Panc1 (cell line): ENCODE results near the gene CPT2. TPM values are rescaled to one million over a fixed set of nuclear protein-coding genes. Genes with fewer than 3 reads are reported as not detected.

Experiments
- ATAC-seq: fragments of 200-7000 bp; cut with Tn5 transposase; 2 replicates; pipeline ENCODE4 v1.9.1; 2020; ENCODE audit warnings: mild to moderate bottlenecking, moderate library complexity
- BruUV-seq: library from RNA; stranded (reverse); fragments of 400-500 nt; replicated peaks from 2 replicates; lab custom pipeline; 2021; lab: Mats Ljungman, UMichigan
- CTCF ChIA-PET: fragments of 300-600 bp; sonication (Branson Sonifier 250); formaldehyde crosslinking; loops from one replicate; lab custom pipeline; 2022; ENCODE audit warnings: antibody characterized with exemption; lab: Charles Lee
- POLR2A ChIA-PET: fragments of 300-600 bp; sonication (Branson Sonifier 250); formaldehyde crosslinking; loops from one replicate; lab custom pipeline; 2022; ENCODE audit warnings: antibody characterized with exemption; lab: Charles Lee
- DNase-seq: peaks from one replicate; pipeline ENCODE4 v3.0.0-alpha.2; 2010; ENCODE audit warnings: low read depth, low spot score
- H3K27ac ChIP-seq: 2 replicates; pipeline ENCODE4 v1.5.1; 2011; ENCODE audit warnings: mild to moderate bottlenecking, low read length, inconsistent platforms
- H3K27me3 ChIP-seq: fragments of 200-500 bp; sonication (Bioruptor generic); 2 replicates; pipeline ENCODE4 v1.6.0; 2014; ENCODE audit warnings: low read length, inconsistent platforms; ENCODE audit not compliant: control insufficient read depth, insufficient read depth
- H3K36me3 ChIP-seq: fragments of 200-500 bp; sonication (Bioruptor generic); 2 replicates; pipeline ENCODE4 v1.5.1; 2014; ENCODE audit warnings: inconsistent platforms, mild to moderate bottlenecking, low read length, moderate library complexity; ENCODE audit not compliant: control insufficient read depth, insufficient read depth
- H3K4me1 ChIP-seq: 2 replicates; pipeline ENCODE4 v1.5.1; 2011; ENCODE audit warnings: inconsistent platforms, mild to moderate bottlenecking, low read length, moderate library complexity; ENCODE audit not compliant: control insufficient read depth, insufficient read depth
- H3K4me3 ChIP-seq, 2 experiments: 2 replicates each; pipeline ENCODE4 v1.5.1; 2011 to 2012; ENCODE audit warnings: low read depth in 2 of 2, low read length in 2 of 2, mild to moderate bottlenecking in 2 of 2, inconsistent platforms in 1 of 2, moderate library complexity in 1 of 2
- H3K9me3 ChIP-seq: fragments of 200-500 bp; sonication (Bioruptor generic); 2 replicates; pipeline ENCODE4 v1.5.1; 2014; ENCODE audit warnings: low read depth, mild to moderate bottlenecking, inconsistent platforms, low read length, moderate library complexity; ENCODE audit not compliant: control insufficient read depth, insufficient read depth
- CTCF ChIP-seq: fragments of 450-650 bp; IDR thresholded peaks from 2 replicates; pipeline ENCODE4 v1.5.1; 2017; ENCODE audit warnings: mild to moderate bottlenecking
- POLR2AphosphoS5 ChIP-seq: IDR thresholded peaks from 2 replicates; pipeline ENCODE4 v1.6.1; 2012; ENCODE audit warnings: mild to moderate bottlenecking, low read depth, low read length, moderate library complexity
- REST ChIP-seq, 2 experiments: IDR thresholded peaks; 2 replicates each; pipeline ENCODE4 v1.6.1; 2011 to 2012; ENCODE audit warnings: low read depth in 2 of 2, control low read depth in 1 of 2, low read length in 1 of 2, mild to moderate bottlenecking in 1 of 2, moderate library complexity in 1 of 2; ENCODE audit not compliant: insufficient read depth in 1 of 2
- SIN3A ChIP-seq: IDR thresholded peaks from 2 replicates; pipeline ENCODE4 v1.6.1; 2012; ENCODE audit warnings: low read depth, mild to moderate bottlenecking, low read length, moderate library complexity, borderline replicate concordance; ENCODE audit not compliant: insufficient read depth
- TCF7L2 ChIP-seq: IDR thresholded peaks from 2 replicates; pipeline ENCODE4 v1.6.1; 2011; ENCODE audit warnings: mild to moderate bottlenecking, low read depth, low read length, inconsistent platforms
- in situ Hi-C: cut with HindIII; loops from 2 replicates; pipeline ENCODE4 v1.10.0; 2016; ENCODE audit warnings: low sequenced_read_pairs, low pct_unique_long_range_greater_than_20kb
- intact Hi-C: fragments of 100-400 bp; cut with micrococcal nuclease; formaldehyde crosslinking; loops from one replicate; pipeline ENCODE4 v1.10.0; 2022; ENCODE audit not compliant: unreplicated experiment
- total RNA-seq: library from RNA; stranded (reverse); gene quantifications from one replicate; pipeline ENCODE4 v1.2.1, GENCODE V29; 2021; ENCODE audit not compliant: unreplicated experiment

Gene CPT2
- total RNA-seq, 1 experiment from 2014 or later, result 18.9 TPM

- intact Hi-C loops, result loop anchor here (10.0 kb wide), 2 partner anchors 132 to 252 kb away; partner anchors contain the start of genes ECHDC2 and SCP2
- BruUV-seq, result no TSS peak
- ChIA-PET POLR2A (no interaction called here), CTCF (interaction anchor here (0.9 kb wide), 1 partner anchor 9 kb away, joined by 5 read pairs; no protein-coding TSS in a partner anchor)
- TF ChIP-seq TCF7L2 (0 out of 2 replicates have a peak, but pooled peaks have one; percentile 43), CTCF (peak; percentile 82), REST (IDR thresholded peaks at IDR 0.05; ENCODE audit: insufficient read depth in 1 of 2, low read depth in 2 of 2, low read length in 1 of 2) (no peak), POLR2AphosphoS5 (no peak)
- in situ Hi-C loops, result no loop called here
- DNase-seq (no peak), ATAC-seq (peak; percentile 86)
- Histone ChIP-seq H3K27me3 (no peaks in the 10 kb centered on the region), H3K4me3 (no peak overlapping the region), H3K36me3 (no peaks in the 10 kb centered on the region), H3K4me1 (peaks cover 11% of the 10 kb centered on the region), H3K27ac (0 out of 2 replicates have a peak overlapping the region, but pooled peaks have one; percentile 55), H3K9me3 (no peaks in the 10 kb centered on the region)
Measured at GRCh38 chr1:53176452-53177208, 20.0 kb upstream of the CPT2 start.

GRCh38 chr1:53180226-53180625, 16.4 kb upstream of the CPT2 start:
- intact Hi-C loops, result loop anchor here (10.0 kb wide), 1 partner anchor 275 kb away; no protein-coding TSS in a partner anchor
- peaks cover 8% of the 10 kb centered on the region for H3K4me1 ChIP-seq
- no peaks in the 10 kb centered on the region for H3K36me3 ChIP-seq
- H3K4me3 ChIP-seq, result no peak overlapping the region
- no peak overlapping the region for H3K27ac ChIP-seq
- H3K9me3 ChIP-seq, result no peaks in the 10 kb centered on the region
- DNase-seq, result no peak
- POLR2A ChIA-PET, result no interaction called here
- H3K27me3 ChIP-seq, result no peaks in the 10 kb centered on the region
- ATAC-seq, result no peak
- BruUV-seq, result no TSS peak
- CTCF ChIA-PET, result no interaction called here
- in situ Hi-C loops, result no loop called here
- no peak for TF ChIP-seq REST (IDR thresholded peaks at IDR 0.05; ENCODE audit: insufficient read depth in 1 of 2, low read depth in 2 of 2, low read length in 1 of 2)
- TF ChIP-seq TCF7L2, result no peak
- TF ChIP-seq SIN3A, result no peak
- TF ChIP-seq POLR2AphosphoS5, result no peak
- TF ChIP-seq CTCF, result no peak
